Natural killer cell (primary cell): ENCODE data around the gene FAM193A. TPM values are rescaled to one million over a fixed set of nuclear protein-coding genes. Genes with fewer than 3 reads are reported as not detected.
A peak's percentile ranks its signal among the peaks of the same experiment; 100 is the strongest.

ENCODE experiments used
- ATAC-seq, 3 donors: fragments of 150-1000 bp in 2 of 3; fragments of 200-7000 bp in 1 of 3; cut with Tn5 transposase; 1 replicate in 1 of 3; 2 replicates in 2 of 3; pipeline ENCODE4 v1.10.0; 2021; ENCODE audit warnings: mild to moderate bottlenecking in 2 of 3, moderate library complexity in 2 of 3
- DNase-seq, 2 donors: peaks; one replicate each; pipeline versions ENCODE4 v3.0.0 to v3.0.0-alpha.2; 2013 to 2021; ENCODE audit warnings: mixed read lengths in 1 of 2
- H3K27ac ChIP-seq: one replicate; pipeline ENCODE4 v1.5.1; 2013; ENCODE audit warnings: mild to moderate bottlenecking, low read length
- H3K27me3 ChIP-seq: one replicate; pipeline ENCODE4 v1.6.1; 2013; ENCODE audit warnings: low read length; ENCODE audit not compliant: control insufficient read depth, insufficient read depth
- H3K36me3 ChIP-seq: one replicate; pipeline ENCODE4 v1.6.1; 2013; ENCODE audit warnings: low read length; ENCODE audit not compliant: control insufficient read depth, insufficient read depth
- H3K4me1 ChIP-seq: one replicate; pipeline ENCODE4 v1.6.1; 2013; ENCODE audit warnings: low read length; ENCODE audit not compliant: control insufficient read depth, insufficient read depth
- H3K4me3 ChIP-seq: one replicate; pipeline ENCODE4 v1.5.1; 2013; ENCODE audit warnings: low read length
- H3K9me3 ChIP-seq: one replicate; pipeline ENCODE4 v1.6.1; 2013; ENCODE audit warnings: low read length; ENCODE audit not compliant: control insufficient read depth, insufficient read depth
- H3K27ac Mint-ChIP-seq, 2 donors: one replicate each; pipeline ENCODE4 v1.8.0; 2022; ENCODE audit warnings: mild to moderate bottlenecking in 2 of 2, mixed read lengths in 2 of 2, moderate library complexity in 1 of 2
- H3K27me3 Mint-ChIP-seq, 2 donors: one replicate each; pipeline ENCODE4 v1.8.0; 2022; ENCODE audit warnings: low read depth in 2 of 2, mixed read lengths in 2 of 2
- H3K36me3 Mint-ChIP-seq: one replicate; pipeline ENCODE4 v1.8.0; 2022; ENCODE audit warnings: mixed read lengths
- H3K4me1 Mint-ChIP-seq, 2 donors: one replicate each; pipeline ENCODE4 v1.8.0; 2022; ENCODE audit warnings: mixed read lengths in 2 of 2
- H3K4me3 Mint-ChIP-seq: one replicate; pipeline ENCODE4 v1.8.0; 2022; ENCODE audit warnings: mild to moderate bottlenecking, moderate library complexity, mixed read lengths
- H3K9me3 Mint-ChIP-seq, 2 donors: one replicate each; pipeline ENCODE4 v1.8.0; 2022; ENCODE audit warnings: mixed read lengths in 2 of 2
- WGBS: methylation state at CpG from one replicate; pipeline ENCODE4 v1.1.7; 2013; ENCODE audit warnings: missing lambda C conversion rate; ENCODE audit not compliant: insufficient coverage; 5-methylcytosine and 5-hydroxymethylcytosine counted together
- intact Hi-C: fragments of 100-400 bp; cut with micrococcal nuclease; formaldehyde crosslinking; loops from one replicate; pipeline ENCODE4 v1.14.2; 2022
- total RNA-seq, 4 donors: library from RNA; stranded (reverse); fragments of 120-200 nt in 1 of 4; gene quantifications; one replicate each; pipeline versions ENCODE4 v1.2.3 to v1.2.4, GENCODE V29; 2013 to 2022
- TF ChIP-seq, protein P1 (sequence below): fragments of 200-600 bp; IDR thresholded peaks from one replicate; pipeline ENCODE4 v1.8.0; 2022; ENCODE audit warnings: antibody characterized with exemption

FAM193A gene
- total RNA-seq, 3 donors from 2014 or later (not counting 1 experiment from before 2014, with no cell fraction given) = 39.4 to 49.3 (median 48.1) TPM

DNA sequence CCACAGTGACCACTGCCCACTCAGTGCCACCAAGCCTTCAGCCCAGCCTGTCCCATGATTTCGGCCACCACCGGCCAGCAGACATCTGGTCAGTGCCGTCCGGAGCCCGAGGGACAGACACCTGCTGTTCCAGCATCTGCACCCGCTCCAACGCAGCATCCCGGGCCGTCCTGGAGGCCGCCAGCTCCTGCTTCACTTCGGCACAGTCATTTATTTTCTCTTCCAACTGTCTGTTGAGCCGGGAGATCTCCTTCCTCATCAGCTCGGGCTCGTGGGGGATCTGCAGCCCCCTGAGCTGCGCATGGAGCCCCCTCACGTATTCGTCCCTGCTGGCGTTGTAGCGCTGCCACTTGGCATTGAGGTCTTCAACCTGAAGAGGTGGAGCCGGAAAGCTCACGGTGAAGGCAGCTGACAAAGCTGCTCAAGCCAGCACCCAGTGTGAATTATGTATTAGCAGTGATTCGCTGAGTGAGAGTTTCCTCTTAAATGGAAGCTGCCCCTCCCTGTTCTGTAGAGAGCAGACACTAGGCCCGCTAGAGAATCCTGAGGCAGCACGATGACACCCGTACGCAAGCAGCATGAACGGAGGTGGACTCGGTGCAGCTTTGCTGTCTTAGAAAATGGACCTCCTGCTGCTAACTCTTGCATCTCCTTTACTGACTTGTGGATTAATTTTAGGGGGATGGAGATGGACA, 208.3 kb downstream of the FAM193A start:
- Histone ChIP-seq H3K4me1 (peaks cover 25% of the 10 kb centered on the region), H3K9me3 (no peaks in the 10 kb centered on the region), H3K27ac (no peak overlapping the region), H3K4me3 (no peak overlapping the region), H3K36me3 (peaks cover 52% of the 10 kb centered on the region), H3K27me3 (no peaks in the 10 kb centered on the region)
- H3K27ac Mint-ChIP-seq = peak overlapping the region; percentile 74 to 81
- peaks cover 0 to 8% of the 10 kb centered on the region in 2 donors for H3K4me1 Mint-ChIP-seq
- H3K9me3 Mint-ChIP-seq = no peaks in the 10 kb centered on the region
- ATAC-seq (no peak), DNase-seq (no peak)
- no peak overlapping the region for H3K4me3 Mint-ChIP-seq
- TF ChIP-seq, protein P1, sequence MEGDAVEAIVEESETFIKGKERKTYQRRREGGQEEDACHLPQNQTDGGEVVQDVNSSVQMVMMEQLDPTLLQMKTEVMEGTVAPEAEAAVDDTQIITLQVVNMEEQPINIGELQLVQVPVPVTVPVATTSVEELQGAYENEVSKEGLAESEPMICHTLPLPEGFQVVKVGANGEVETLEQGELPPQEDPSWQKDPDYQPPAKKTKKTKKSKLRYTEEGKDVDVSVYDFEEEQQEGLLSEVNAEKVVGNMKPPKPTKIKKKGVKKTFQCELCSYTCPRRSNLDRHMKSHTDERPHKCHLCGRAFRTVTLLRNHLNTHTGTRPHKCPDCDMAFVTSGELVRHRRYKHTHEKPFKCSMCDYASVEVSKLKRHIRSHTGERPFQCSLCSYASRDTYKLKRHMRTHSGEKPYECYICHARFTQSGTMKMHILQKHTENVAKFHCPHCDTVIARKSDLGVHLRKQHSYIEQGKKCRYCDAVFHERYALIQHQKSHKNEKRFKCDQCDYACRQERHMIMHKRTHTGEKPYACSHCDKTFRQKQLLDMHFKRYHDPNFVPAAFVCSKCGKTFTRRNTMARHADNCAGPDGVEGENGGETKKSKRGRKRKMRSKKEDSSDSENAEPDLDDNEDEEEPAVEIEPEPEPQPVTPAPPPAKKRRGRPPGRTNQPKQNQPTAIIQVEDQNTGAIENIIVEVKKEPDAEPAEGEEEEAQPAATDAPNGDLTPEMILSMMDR = no peak
- peaks cover 7% of the 10 kb centered on the region for H3K36me3 Mint-ChIP-seq
- intact Hi-C loops = no loop called here
- WGBS = 93% methylated on average over 28 of the region's 28 CpGs
- no peaks in the 10 kb centered on the region for H3K27me3 Mint-ChIP-seq

GRCh38 chr4:2745516-2745915, 209.1 kb downstream of the FAM193A start:
- intact Hi-C loops = no loop called here
- ATAC-seq = no peak
- DNase-seq = no peak
- peaks cover 0 to 10% of the 10 kb centered on the region in 2 donors for H3K4me1 Mint-ChIP-seq
- no peaks in the 10 kb centered on the region for H3K27me3 Mint-ChIP-seq
- TF ChIP-seq, protein P1 = no peak
- WGBS = 99% methylated on average over 4 of the region's 5 CpGs
- H3K9me3 Mint-ChIP-seq = no peaks in the 10 kb centered on the region
- Histone ChIP-seq H3K4me3 (no peak overlapping the region), H3K27me3 (no peaks in the 10 kb centered on the region), H3K9me3 (no peaks in the 10 kb centered on the region), H3K27ac (peak overlapping the region; percentile 91), H3K4me1 (peaks cover 25% of the 10 kb centered on the region), H3K36me3 (peaks cover 52% of the 10 kb centered on the region)
- H3K36me3 Mint-ChIP-seq = peaks cover 7% of the 10 kb centered on the region
- H3K4me3 Mint-ChIP-seq = no peak overlapping the region
- peak overlapping the region; percentile 74 to 81 for H3K27ac Mint-ChIP-seq

DNA sequence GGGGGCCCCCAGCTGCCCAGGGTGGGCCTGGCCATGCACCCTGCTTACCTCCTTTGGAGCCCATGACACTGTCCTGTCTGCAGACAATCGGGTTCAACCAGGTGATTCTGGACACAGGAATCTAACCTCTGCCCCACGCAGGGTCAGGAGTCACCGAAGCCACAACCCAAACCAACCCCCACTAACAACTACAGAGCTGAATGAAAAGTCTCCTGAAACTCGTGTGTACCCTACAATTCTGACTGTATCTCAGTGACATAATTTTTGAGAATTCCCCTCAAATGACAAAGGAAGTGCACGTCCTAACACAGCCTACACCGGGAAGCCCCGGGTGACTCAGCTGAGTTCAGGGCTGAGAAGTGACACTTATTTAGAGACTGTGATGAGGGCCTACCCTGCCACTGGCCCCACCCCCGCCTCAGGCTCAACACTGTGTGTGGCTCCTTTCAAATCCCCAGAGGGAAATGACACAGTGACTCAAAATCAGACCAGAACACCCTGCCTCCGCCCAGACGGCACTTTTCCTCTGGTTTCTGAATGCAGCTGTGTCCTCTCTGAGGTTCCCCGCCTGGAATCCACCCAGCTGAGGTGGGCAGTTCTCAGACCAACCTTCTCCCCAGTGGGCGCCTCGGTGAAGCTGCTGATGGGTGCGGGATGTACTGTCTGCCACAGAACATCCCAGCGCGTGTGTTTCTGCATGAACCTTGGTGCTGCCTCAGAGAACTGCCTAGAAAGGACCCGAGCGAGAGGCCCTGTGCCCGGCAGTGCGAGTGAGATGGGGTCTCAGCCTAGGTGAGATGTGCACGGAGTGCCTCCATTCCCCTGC, 209.7 kb downstream of the FAM193A start:
- DNase-seq = peak; percentile 53 to 92
- peak overlapping the region; percentile 91 for H3K27ac ChIP-seq
- peaks cover 52% of the 10 kb centered on the region for H3K36me3 ChIP-seq
- intact Hi-C loops = no loop called here
- peaks cover 7% of the 10 kb centered on the region for H3K36me3 Mint-ChIP-seq
- 47% methylated on average over 21 of the region's 21 CpGs for WGBS
- H3K4me1 Mint-ChIP-seq = peaks cover 0 to 11% of the 10 kb centered on the region in 2 donors
- ATAC-seq = peak; percentile 94 to 96 (median 95)
- H3K27ac Mint-ChIP-seq = peak overlapping the region; percentile 74 to 81
- H3K4me3 Mint-ChIP-seq = no peak overlapping the region
- no peaks in the 10 kb centered on the region for H3K9me3 ChIP-seq
- H3K4me1 ChIP-seq = peaks cover 25% of the 10 kb centered on the region
- H3K4me3 ChIP-seq = no peak overlapping the region
- no peaks in the 10 kb centered on the region for H3K9me3 Mint-ChIP-seq
- no peaks in the 10 kb centered on the region for H3K27me3 Mint-ChIP-seq
- TF ChIP-seq, protein P1 = no peak
- H3K27me3 ChIP-seq = no peaks in the 10 kb centered on the region
